Panc1 (cell line): ENCODE data around the gene TPBGL. TPM values are rescaled to one million over a fixed set of nuclear protein-coding genes. Genes with fewer than 3 reads are reported as not detected.

Source experiments
- ATAC-seq: fragments of 200-7000 bp; cut with Tn5 transposase; 2 replicates; pipeline ENCODE4 v1.9.1; 2020; ENCODE audit warnings: mild to moderate bottlenecking, moderate library complexity
- BruUV-seq: library from RNA; stranded (reverse); fragments of 400-500 nt; replicated peaks from 2 replicates; lab custom pipeline; 2021; lab: Mats Ljungman, UMichigan
- CTCF ChIA-PET: fragments of 300-600 bp; sonication (Branson Sonifier 250); formaldehyde crosslinking; loops from one replicate; lab custom pipeline; 2022; ENCODE audit warnings: antibody characterized with exemption; lab: Charles Lee
- POLR2A ChIA-PET: fragments of 300-600 bp; sonication (Branson Sonifier 250); formaldehyde crosslinking; loops from one replicate; lab custom pipeline; 2022; ENCODE audit warnings: antibody characterized with exemption; lab: Charles Lee
- DNase-seq: peaks from one replicate; pipeline ENCODE4 v3.0.0-alpha.2; 2010; ENCODE audit warnings: low read depth, low spot score
- H3K27ac ChIP-seq: 2 replicates; pipeline ENCODE4 v1.5.1; 2011; ENCODE audit warnings: mild to moderate bottlenecking, low read length, inconsistent platforms
- H3K27me3 ChIP-seq: fragments of 200-500 bp; sonication (Bioruptor generic); 2 replicates; pipeline ENCODE4 v1.6.0; 2014; ENCODE audit warnings: low read length, inconsistent platforms; ENCODE audit not compliant: control insufficient read depth, insufficient read depth
- H3K36me3 ChIP-seq: fragments of 200-500 bp; sonication (Bioruptor generic); 2 replicates; pipeline ENCODE4 v1.5.1; 2014; ENCODE audit warnings: inconsistent platforms, mild to moderate bottlenecking, low read length, moderate library complexity; ENCODE audit not compliant: control insufficient read depth, insufficient read depth
- H3K4me1 ChIP-seq: 2 replicates; pipeline ENCODE4 v1.5.1; 2011; ENCODE audit warnings: inconsistent platforms, mild to moderate bottlenecking, low read length, moderate library complexity; ENCODE audit not compliant: control insufficient read depth, insufficient read depth
- H3K4me3 ChIP-seq, 2 experiments: 2 replicates each; pipeline ENCODE4 v1.5.1; 2011 to 2012; ENCODE audit warnings: low read depth in 2 of 2, low read length in 2 of 2, mild to moderate bottlenecking in 2 of 2, inconsistent platforms in 1 of 2, moderate library complexity in 1 of 2
- H3K9me3 ChIP-seq: fragments of 200-500 bp; sonication (Bioruptor generic); 2 replicates; pipeline ENCODE4 v1.5.1; 2014; ENCODE audit warnings: low read depth, mild to moderate bottlenecking, inconsistent platforms, low read length, moderate library complexity; ENCODE audit not compliant: control insufficient read depth, insufficient read depth
- CTCF ChIP-seq: fragments of 450-650 bp; IDR thresholded peaks from 2 replicates; pipeline ENCODE4 v1.5.1; 2017; ENCODE audit warnings: mild to moderate bottlenecking
- POLR2AphosphoS5 ChIP-seq: IDR thresholded peaks from 2 replicates; pipeline ENCODE4 v1.6.1; 2012; ENCODE audit warnings: mild to moderate bottlenecking, low read depth, low read length, moderate library complexity
- REST ChIP-seq, 2 experiments: IDR thresholded peaks; 2 replicates each; pipeline ENCODE4 v1.6.1; 2011 to 2012; ENCODE audit warnings: low read depth in 2 of 2, control low read depth in 1 of 2, low read length in 1 of 2, mild to moderate bottlenecking in 1 of 2, moderate library complexity in 1 of 2; ENCODE audit not compliant: insufficient read depth in 1 of 2
- SIN3A ChIP-seq: IDR thresholded peaks from 2 replicates; pipeline ENCODE4 v1.6.1; 2012; ENCODE audit warnings: low read depth, mild to moderate bottlenecking, low read length, moderate library complexity, borderline replicate concordance; ENCODE audit not compliant: insufficient read depth
- TCF7L2 ChIP-seq: IDR thresholded peaks from 2 replicates; pipeline ENCODE4 v1.6.1; 2011; ENCODE audit warnings: mild to moderate bottlenecking, low read depth, low read length, inconsistent platforms
- in situ Hi-C: cut with HindIII; loops from 2 replicates; pipeline ENCODE4 v1.10.0; 2016; ENCODE audit warnings: low sequenced_read_pairs, low pct_unique_long_range_greater_than_20kb
- intact Hi-C: fragments of 100-400 bp; cut with micrococcal nuclease; formaldehyde crosslinking; loops from one replicate; pipeline ENCODE4 v1.10.0; 2022; ENCODE audit not compliant: unreplicated experiment
- total RNA-seq: library from RNA; stranded (reverse); gene quantifications from one replicate; pipeline ENCODE4 v1.2.1, GENCODE V29; 2021; ENCODE audit not compliant: unreplicated experiment

The TPBGL gene
- total RNA-seq, 1 experiment from 2014 or later, result 0.54 TPM

- DNase-seq (no peak), ATAC-seq (0 out of 2 replicates have a peak, but pooled peaks have one; percentile 5)
- CTCF ChIA-PET, result no interaction called here
- TF ChIP-seq CTCF, result no peak
- no peak for TF ChIP-seq POLR2AphosphoS5
- no peak for TF ChIP-seq SIN3A
- TF ChIP-seq TCF7L2, result no peak
- TF ChIP-seq REST (IDR thresholded peaks at IDR 0.05; ENCODE audit: insufficient read depth in 1 of 2, low read depth in 2 of 2, low read length in 1 of 2), result no peak
- Histone ChIP-seq H3K36me3 (no peaks in the 10 kb centered on the region), H3K4me1 (no peaks in the 10 kb centered on the region), H3K4me3 (no peak overlapping the region), H3K9me3 (no peaks in the 10 kb centered on the region), H3K27me3 (peaks cover 6% of the 10 kb centered on the region), H3K27ac (no peak overlapping the region)
- intact Hi-C loops (no loop called here), in situ Hi-C loops (no loop called here)
- BruUV-seq, result no TSS peak
- POLR2A ChIA-PET, result no interaction called here
Measured at GRCh38 chr11:75193271-75193670, 47.3 kb upstream of the TPBGL start.

GRCh38 chr11:75193711-75194110 lies 46.9 kb upstream of the TPBGL start:
- TF ChIP-seq POLR2AphosphoS5 (no peak), CTCF (no peak), SIN3A (no peak), REST (IDR thresholded peaks at IDR 0.05; ENCODE audit: insufficient read depth in 1 of 2, low read depth in 2 of 2, low read length in 1 of 2) (no peak), TCF7L2 (no peak)
- Histone ChIP-seq H3K36me3 (no peaks in the 10 kb centered on the region), H3K27me3 (peaks cover 6% of the 10 kb centered on the region), H3K27ac (no peak overlapping the region), H3K4me3 (no peak overlapping the region), H3K4me1 (no peaks in the 10 kb centered on the region), H3K9me3 (no peaks in the 10 kb centered on the region)
- in situ Hi-C loops (no loop called here), intact Hi-C loops (no loop called here)
- POLR2A ChIA-PET, result no interaction called here
- DNase-seq, result no peak
- BruUV-seq, result no TSS peak
- CTCF ChIA-PET, result no interaction called here
- peak; percentile 33; the same call in 1 of the 2 replicates for ATAC-seq
